A549 (cell line): ENCODE measurements around the gene DNAJC18. TPM values are rescaled to one million over a fixed set of nuclear protein-coding genes. Genes with fewer than 3 reads are reported as not detected.

Source experiments
- ATAC-seq, 2 experiments: fragments of 200-7000 bp in 1 of 2; fragments of >200 bp in 1 of 2; cut with Nextera tagmentation in 1 of 2; cut with Tn5 transposase in 1 of 2; 3 replicates each; pipeline versions ENCODE4 v1.8.0 to v1.9.1; 2018 to 2020; ENCODE audit warnings: mild to moderate bottlenecking in 1 of 2, moderate library complexity in 1 of 2
- CTCF ChIA-PET: fragments of 300-600 bp; sonication (Branson Sonifier 250); formaldehyde crosslinking; extraction: SDS; loops from one replicate; lab custom pipeline; 2021; ENCODE audit warnings: antibody characterized with exemption, inconsistent platforms; lab: Yijun Ruan, JAX
- POLR2A ChIA-PET: fragments of 350-600 bp; formaldehyde crosslinking; extraction: SDS; loops from one replicate; lab custom pipeline; 2021; ENCODE audit warnings: antibody characterized with exemption, inconsistent platforms; lab: Yijun Ruan, JAX
- DNase-seq, 2 experiments: peaks; one replicate each; pipeline versions ENCODE4 v3.0.0 to v3.0.0-alpha.2; 2011 to 2016; ENCODE audit warnings: low read depth in 1 of 2, low spot score in 1 of 2
- FAIRE-seq: peaks from 2 replicates; lab custom pipeline; 2011; peaks lifted over from hg19 to GRCh38; lab: Jason Lieb, UNC
- H3K27ac ChIP-seq, 2 experiments: fragments of >200 bp; sonication (Bioruptor Twin); formaldehyde crosslinking; 3 replicates each; pipeline ENCODE4 v1.5.1; 2016 to 2017
- H3K4me1 ChIP-seq: fragments of >200 bp; sonication (Bioruptor Twin); formaldehyde crosslinking; 3 replicates; pipeline ENCODE4 v1.6.1; 2016
- H3K4me2 ChIP-seq: fragments of >200 bp; sonication (Bioruptor Twin); formaldehyde crosslinking; 3 replicates; pipeline ENCODE4 v1.6.1; 2016
- H3K4me3 ChIP-seq: fragments of >200 bp; sonication (Bioruptor Twin); formaldehyde crosslinking; 3 replicates; pipeline ENCODE4 v1.5.1; 2016
- H3K9me3 ChIP-seq: fragments of >200 bp; sonication (Bioruptor Twin); formaldehyde crosslinking; 3 replicates; pipeline ENCODE4 v1.6.1; 2016
- EHF ChIP-seq: fragments of 250-450 bp; sonication (Bioruptor Pico); IDR thresholded peaks from 2 replicates; pipeline ENCODE4 v1.5.0; 2020; ENCODE audit warnings: mild to moderate bottlenecking
- EHMT2 ChIP-seq: fragments of 200-600 bp; sonication (generic); IDR thresholded peaks from 2 replicates; pipeline ENCODE4 v1.6.1; 2016; ENCODE audit warnings: antibody characterized with exemption, low read depth, mild to moderate bottlenecking, moderate library complexity
- ESRRA ChIP-seq: fragments of 150-350 bp; IDR thresholded peaks from 2 replicates; pipeline ENCODE4 v1.6.1; 2014; ENCODE audit warnings: mild to moderate bottlenecking, low read length, borderline replicate concordance
- FOSL2 ChIP-seq, 2 experiments: fragments of 450-650 bp in 1 of 2; fragments of >200 bp in 1 of 2; sonication (Bioruptor Twin) in 1 of 2; formaldehyde crosslinking; IDR thresholded peaks; 2 replicates each; pipeline versions ENCODE4 v1.5.0 to v1.6.1; 2016 to 2020; ENCODE audit warnings: mild to moderate bottlenecking in 1 of 2, moderate library complexity in 1 of 2
- GATA3 ChIP-seq: IDR thresholded peaks from 2 replicates; pipeline ENCODE4 v1.6.1; 2012; ENCODE audit warnings: borderline replicate concordance
- HDAC2 ChIP-seq: fragments of 200-600 bp; sonication (generic); IDR thresholded peaks from 2 replicates; pipeline ENCODE4 v1.6.1; 2016
- HOXB5 ChIP-seq: fragments of 250-450 bp; sonication (Bioruptor Pico); IDR thresholded peaks from 2 replicates; pipeline ENCODE4 v1.5.0; 2020; ENCODE audit warnings: mild to moderate bottlenecking, moderate library complexity
- JUNB ChIP-seq: fragments of >200 bp; sonication (Bioruptor Twin); formaldehyde crosslinking; IDR thresholded peaks from 2 replicates; pipeline ENCODE4 v1.6.1; 2016
- MAFK ChIP-seq: fragments of 450-650 bp; IDR thresholded peaks from 2 replicates; pipeline ENCODE4 v1.6.1; 2014; ENCODE audit not compliant: partially characterized antibody
- NR3C1 ChIP-seq: fragments of >200 bp; sonication (Bioruptor Twin); formaldehyde crosslinking; IDR thresholded peaks from 3 replicates; pipeline ENCODE4 v1.6.1; 2017
- POLR2A ChIP-seq: IDR thresholded peaks from 2 replicates; pipeline ENCODE4 v1.6.1; 2012; ENCODE audit warnings: mild to moderate bottlenecking, low read length
- RARB ChIP-seq: fragments of 250-450 bp; sonication (Bioruptor Pico); IDR thresholded peaks from 2 replicates; pipeline ENCODE4 v1.8.0; 2021; ENCODE audit warnings: mild to moderate bottlenecking, moderate library complexity
- RCOR1 ChIP-seq: fragments of 150-350 bp; IDR thresholded peaks from 2 replicates; pipeline ENCODE4 v1.6.1; 2014; ENCODE audit warnings: antibody characterized with exemption, low read length, low read depth
- RNF2 ChIP-seq: fragments of 200-600 bp; sonication (generic); IDR thresholded peaks from 2 replicates; pipeline ENCODE4 v1.6.1; 2016; ENCODE audit warnings: low read depth, mild to moderate bottlenecking, antibody characterized with exemption, moderate library complexity, borderline replicate concordance
- SMC3 ChIP-seq: fragments of >200 bp; sonication (Bioruptor Twin); formaldehyde crosslinking; IDR thresholded peaks from 3 replicates; pipeline ENCODE4 v1.6.1; 2018; ENCODE audit warnings: inconsistent platforms
- ZFP36 ChIP-seq: fragments of 450-650 bp; IDR thresholded peaks from 2 replicates; pipeline ENCODE4 v1.6.1; 2014; ENCODE audit warnings: borderline replicate concordance; ENCODE audit not compliant: partially characterized antibody
- ZNF302 ChIP-seq: fragments of 250-450 bp; sonication (Bioruptor Pico); IDR thresholded peaks from 2 replicates; pipeline ENCODE4 v1.9.0; 2021; ENCODE audit warnings: inconsistent platforms, mild to moderate bottlenecking, moderate library complexity
- WGBS: methylation state at CpG from one replicate; pipeline ENCODE4 v1.1.6; 2017; ENCODE audit errors: missing lambda C conversion rate; 5-methylcytosine and 5-hydroxymethylcytosine counted together
- polyA plus RNA-seq, 4 experiments: library from polyadenylated mRNA; depleted of rRNA in 3 of 4; stranded (reverse); fragments of >200 nt; fragmentation: RNase III in 1 of 4; extraction: RNeasy Plus Mini Kit Qiagen cat#74134 plus additional on column Dnase treatment in 1 of 4; gene quantifications; 2 replicates in 3 of 4; 3 replicates in 1 of 4; pipeline ENCODE4 v1.2.3, GENCODE V29; 2011 to 2017
- TF ChIP-seq, protein P1 (sequence below): IDR thresholded peaks from 2 replicates; pipeline ENCODE4 v1.6.1; 2012
- TF ChIP-seq, protein P2 (sequence below): fragments of >200 bp; sonication (Bioruptor Twin); formaldehyde crosslinking; IDR thresholded peaks from 2 replicates; pipeline ENCODE4 v1.6.1; 2016
- TF ChIP-seq, protein P3 (sequence below): fragments of >200 bp; sonication (Bioruptor Twin); formaldehyde crosslinking; IDR thresholded peaks from 3 replicates; pipeline ENCODE4 v1.5.1; 2016
- TF ChIP-seq, protein P4 (sequence below): fragments of 250-450 bp; sonication (Bioruptor Pico); IDR thresholded peaks from 2 replicates; pipeline ENCODE4 v1.5.0; 2021; ENCODE audit warnings: mild to moderate bottlenecking, moderate library complexity, borderline replicate concordance
- TF ChIP-seq, protein P5 (sequence below): fragments of 250-450 bp; sonication (Bioruptor Pico); IDR thresholded peaks from 2 replicates; pipeline ENCODE4 v1.5.0; 2020; ENCODE audit warnings: low read depth, mild to moderate bottlenecking, moderate library complexity

Gene DNAJC18
- polyA plus RNA-seq, 2 of the 4 experiments (the other 2 are of a cell fraction), result 5.3 TPM

DNA sequence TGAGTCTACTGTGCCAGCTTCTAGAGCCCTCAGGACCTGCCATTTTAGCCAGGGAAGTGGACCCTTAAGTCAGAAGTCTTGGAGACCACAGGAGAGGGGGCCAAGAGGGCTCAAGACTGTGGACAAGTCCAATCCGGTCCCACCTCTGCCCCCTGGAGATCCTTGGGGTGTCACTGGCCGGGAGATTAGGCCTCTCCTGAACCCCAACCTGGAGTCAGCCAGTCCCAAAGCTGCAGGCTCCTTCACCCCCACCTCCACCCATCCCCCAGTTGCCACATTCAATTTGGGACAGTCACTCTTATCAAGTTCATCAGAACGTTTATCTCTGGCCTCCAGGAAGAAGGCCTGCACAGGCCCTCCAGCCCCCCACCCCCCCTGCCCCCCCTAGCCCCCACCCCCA, 56.5 kb downstream of the DNAJC18 start:
- ChIA-PET CTCF (interaction anchor here (0.8 to 1.6 kb wide), 3 partner anchors 8 to 41 kb away, joined by 3 to 5 read pairs (median 3); no protein-coding TSS in a partner anchor), POLR2A (interaction anchor here (1.0 kb wide), 1 partner anchor 9 kb away, joined by 3 read pairs; no protein-coding TSS in a partner anchor)
- WGBS, result 0% methylated on average over 1 of the region's 3 CpGs
- no peak for FAIRE-seq
- H3K27ac ChIP-seq, result peak overlapping the region; percentile 87 to 91
- peak in 1 of 2 experiments; percentile 7; a peak in 3 of 6 replicates for ATAC-seq
- TF ChIP-seq EHMT2 (no peak), POLR2A (no peak), GATA3 (no peak), HOXB5 (no peak), JUNB (no peak), RNF2 (no peak), ESRRA (no peak), ZFP36 (no peak), FOSL2 (IDR thresholded peaks at IDR 0.05) (no peak), FOSL2 (CRISPR knock-in tag; IDR thresholded peaks at IDR 0.05) (no peak), SMC3 (no peak), HDAC2 (no peak), ZNF302 (no peak), NR3C1 (no peak), RCOR1 (no peak), EHF (CRISPR knock-in tag) (no peak)
- TF ChIP-seq, protein P1, sequence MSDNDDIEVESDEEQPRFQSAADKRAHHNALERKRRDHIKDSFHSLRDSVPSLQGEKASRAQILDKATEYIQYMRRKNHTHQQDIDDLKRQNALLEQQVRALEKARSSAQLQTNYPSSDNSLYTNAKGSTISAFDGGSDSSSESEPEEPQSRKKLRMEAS, result no peak
- TF ChIP-seq, protein P2, sequence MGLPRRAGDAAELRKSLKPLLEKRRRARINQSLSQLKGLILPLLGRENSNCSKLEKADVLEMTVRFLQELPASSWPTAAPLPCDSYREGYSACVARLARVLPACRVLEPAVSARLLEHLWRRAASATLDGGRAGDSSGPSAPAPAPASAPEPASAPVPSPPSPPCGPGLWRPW, result no peak
- TF ChIP-seq, protein P3, sequence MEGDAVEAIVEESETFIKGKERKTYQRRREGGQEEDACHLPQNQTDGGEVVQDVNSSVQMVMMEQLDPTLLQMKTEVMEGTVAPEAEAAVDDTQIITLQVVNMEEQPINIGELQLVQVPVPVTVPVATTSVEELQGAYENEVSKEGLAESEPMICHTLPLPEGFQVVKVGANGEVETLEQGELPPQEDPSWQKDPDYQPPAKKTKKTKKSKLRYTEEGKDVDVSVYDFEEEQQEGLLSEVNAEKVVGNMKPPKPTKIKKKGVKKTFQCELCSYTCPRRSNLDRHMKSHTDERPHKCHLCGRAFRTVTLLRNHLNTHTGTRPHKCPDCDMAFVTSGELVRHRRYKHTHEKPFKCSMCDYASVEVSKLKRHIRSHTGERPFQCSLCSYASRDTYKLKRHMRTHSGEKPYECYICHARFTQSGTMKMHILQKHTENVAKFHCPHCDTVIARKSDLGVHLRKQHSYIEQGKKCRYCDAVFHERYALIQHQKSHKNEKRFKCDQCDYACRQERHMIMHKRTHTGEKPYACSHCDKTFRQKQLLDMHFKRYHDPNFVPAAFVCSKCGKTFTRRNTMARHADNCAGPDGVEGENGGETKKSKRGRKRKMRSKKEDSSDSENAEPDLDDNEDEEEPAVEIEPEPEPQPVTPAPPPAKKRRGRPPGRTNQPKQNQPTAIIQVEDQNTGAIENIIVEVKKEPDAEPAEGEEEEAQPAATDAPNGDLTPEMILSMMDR, result no peak
- TF ChIP-seq, protein P4, sequence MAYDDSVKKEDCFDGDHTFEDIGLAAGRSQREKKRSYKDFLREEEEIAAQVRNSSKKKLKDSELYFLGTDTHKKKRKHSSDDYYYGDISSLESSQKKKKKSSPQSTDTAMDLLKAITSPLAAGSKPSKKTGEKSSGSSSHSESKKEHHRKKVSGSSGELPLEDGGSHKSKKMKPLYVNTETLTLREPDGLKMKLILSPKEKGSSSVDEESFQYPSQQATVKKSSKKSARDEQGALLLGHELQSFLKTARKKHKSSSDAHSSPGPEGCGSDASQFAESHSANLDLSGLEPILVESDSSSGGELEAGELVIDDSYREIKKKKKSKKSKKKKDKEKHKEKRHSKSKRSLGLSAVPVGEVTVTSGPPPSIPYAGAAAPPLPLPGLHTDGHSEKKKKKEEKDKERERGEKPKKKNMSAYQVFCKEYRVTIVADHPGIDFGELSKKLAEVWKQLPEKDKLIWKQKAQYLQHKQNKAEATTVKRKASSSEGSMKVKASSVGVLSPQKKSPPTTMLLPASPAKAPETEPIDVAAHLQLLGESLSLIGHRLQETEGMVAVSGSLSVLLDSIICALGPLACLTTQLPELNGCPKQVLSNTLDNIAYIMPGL (CRISPR knock-in tag), result no peak
- TF ChIP-seq, protein P5, sequence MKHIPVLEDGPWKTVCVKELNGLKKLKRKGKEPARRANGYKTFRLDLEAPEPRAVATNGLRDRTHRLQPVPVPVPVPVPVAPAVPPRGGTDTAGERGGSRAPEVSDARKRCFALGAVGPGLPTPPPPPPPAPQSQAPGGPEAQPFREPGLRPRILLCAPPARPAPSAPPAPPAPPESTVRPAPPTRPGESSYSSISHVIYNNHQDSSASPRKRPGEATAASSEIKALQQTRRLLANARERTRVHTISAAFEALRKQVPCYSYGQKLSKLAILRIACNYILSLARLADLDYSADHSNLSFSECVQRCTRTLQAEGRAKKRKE (CRISPR knock-in tag), result no peak
- H3K4me2 ChIP-seq, result peak overlapping the region; percentile 66
- peak overlapping the region; percentile 9; the same call in 1 of the 3 replicates for H3K4me3 ChIP-seq
- no peaks in the 10 kb centered on the region for H3K9me3 ChIP-seq
- no peak for DNase-seq
- peaks cover 47% of the 10 kb centered on the region for H3K4me1 ChIP-seq

DNA sequence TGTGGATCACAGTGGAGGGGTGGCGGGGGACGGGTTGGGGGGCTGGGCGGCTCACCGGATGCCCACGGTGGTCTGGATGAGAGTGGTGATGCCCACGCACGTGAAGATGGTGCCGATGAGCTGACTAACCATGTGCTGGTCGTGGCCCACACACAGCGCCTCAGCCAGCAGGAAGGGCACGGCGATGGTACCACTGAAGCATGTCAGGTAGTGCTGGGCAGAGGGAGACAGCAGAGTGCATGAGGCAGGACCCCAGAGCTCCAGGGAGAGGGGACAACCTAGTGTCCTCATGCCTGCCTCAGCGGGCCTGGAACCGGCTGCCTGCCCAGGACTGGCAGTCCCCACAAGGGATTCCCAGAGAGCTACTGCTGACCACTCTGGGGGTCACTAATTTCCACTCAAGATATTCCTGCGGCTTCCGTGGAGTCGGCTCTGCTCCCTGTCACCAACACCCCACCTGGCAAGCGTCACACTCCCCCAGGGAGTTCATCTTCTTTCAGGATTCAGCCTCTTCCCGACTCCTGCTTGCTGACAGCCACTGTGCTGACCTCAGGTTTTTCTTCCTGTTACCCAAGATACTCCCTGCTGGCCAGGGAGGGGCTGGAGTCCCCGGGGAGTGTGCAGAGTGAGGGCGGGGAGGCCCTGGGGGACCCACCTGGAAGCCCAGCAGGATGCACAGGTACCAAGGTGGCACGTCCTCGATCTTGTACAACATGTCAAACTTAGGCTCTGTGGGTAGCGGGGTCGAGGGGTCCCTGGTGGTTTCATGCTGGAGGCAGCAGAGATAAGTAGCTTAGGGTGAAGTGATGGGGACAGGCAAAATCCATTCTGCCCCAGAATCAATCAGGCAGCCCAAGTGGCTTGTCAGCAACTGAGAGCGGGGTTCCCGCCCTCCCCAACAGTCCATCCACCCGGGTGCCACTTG, 57.2 kb downstream of the DNAJC18 start:
- Histone ChIP-seq H3K4me2 (peak overlapping the region; percentile 66), H3K9me3 (no peaks in the 10 kb centered on the region), H3K27ac (peak overlapping the region; percentile 87 to 91), H3K4me1 (peaks cover 43% of the 10 kb centered on the region), H3K4me3 (peak overlapping the region; percentile 9; the same call in 1 of the 3 replicates)
- ATAC-seq (peak in 1 of 2 experiments; percentile 38; a peak in 3 of 6 replicates), FAIRE-seq (no peak), DNase-seq (no peak)
- CTCF ChIA-PET, result interaction anchor here (1.1 to 1.6 kb wide), 2 partner anchors 9 to 40 kb away, joined by 3 to 5 read pairs; no protein-coding TSS in a partner anchor
- WGBS, result 82% methylated on average over 23 of the region's 28 CpGs
- POLR2A ChIA-PET, result interaction anchor here (1.0 kb wide), 1 partner anchor 10 kb away, joined by 3 read pairs; no protein-coding TSS in a partner anchor
- TF ChIP-seq MAFK (peak; percentile 42), RARB (CRISPR knock-in tag) (no peak)
